HCT116 (cell line): ENCODE measurements around the gene SYTL2. TPM values are rescaled to one million over a fixed set of nuclear protein-coding genes. Genes with fewer than 3 reads are reported as not detected.

Experiments
- ATAC-seq: fragments of 200-7000 bp; cut with Tn5 transposase; 2 replicates; pipeline ENCODE4 v1.9.1; 2020; ENCODE audit warnings: mild to moderate bottlenecking, moderate library complexity
- BruUV-seq: library from RNA; stranded (reverse); fragments of 400-500 nt; replicated peaks from 2 replicates; lab custom pipeline; 2021; lab: Mats Ljungman, UMichigan
- CTCF ChIA-PET: fragments of 300-600 bp; sonication (Branson Sonifier 250); formaldehyde crosslinking; loops from one replicate; lab custom pipeline; 2021; ENCODE audit warnings: antibody characterized with exemption; lab: Charles Lee
- POLR2A ChIA-PET: fragments of 300-600, 350-600 bp; sonication (Branson Sonifier 250); formaldehyde crosslinking; loops from one replicate; lab custom pipeline; 2021; ENCODE audit warnings: antibody characterized with exemption; lab: Charles Lee
- RAD21 ChIA-PET, 2 experiments: fragments of 300-600 bp; sonication (Branson Sonifier 250); formaldehyde crosslinking; loops; one replicate each; lab custom pipeline; 2023; ENCODE audit warnings: low total read pairs in 2 of 2; ENCODE audit not compliant: uncharacterized antibody in 2 of 2, unreplicated experiment in 2 of 2, low non-redundant PET in 1 of 2; lab: Charles Lee
- DNase-seq: peaks from one replicate; pipeline ENCODE4 v3.0.0-alpha.2; 2010; ENCODE audit warnings: low read depth, low spot score
- H2AFZ ChIP-seq: fragments of 200-600 bp; shearing (Covaris generic), sonication (generic); 2 replicates; pipeline ENCODE4 v1.6.1; 2017; ENCODE audit warnings: low read depth, mixed run types, mixed read lengths, antibody characterized with exemption, low read length; ENCODE audit not compliant: poor library complexity, severe bottlenecking
- H3K27ac ChIP-seq: 2 replicates; pipeline ENCODE4 v1.5.1; 2012; ENCODE audit warnings: low read depth, low read length
- H3K27me3 ChIP-seq: fragments of 200-600 bp; sonication (generic); 2 replicates; pipeline ENCODE4 v1.6.1; 2016; ENCODE audit warnings: mixed run types, low read length, mixed read lengths; ENCODE audit not compliant: insufficient read depth
- H3K36me3 ChIP-seq, 2 experiments: fragments of 200-500 bp in 1 of 2; fragments of 200-600 bp in 1 of 2; sonication (Bioruptor generic) in 1 of 2; sonication (generic) in 1 of 2; 2 replicates each; pipeline versions ENCODE4 v1.5.1 to v1.6.1; 2014 to 2016; ENCODE audit warnings: low read length in 2 of 2, inconsistent platforms in 1 of 2, mixed read lengths in 1 of 2, mixed run types in 1 of 2; ENCODE audit not compliant: insufficient read depth in 2 of 2, control insufficient read depth in 1 of 2
- H3K4me1 ChIP-seq, 2 experiments: fragments of 200-600 bp in 1 of 2; sonication (generic) in 1 of 2; 2 replicates each; pipeline versions ENCODE4 v1.5.1 to v1.6.1; 2012 to 2017; ENCODE audit warnings: low read length in 2 of 2, inconsistent platforms in 1 of 2, mild to moderate bottlenecking in 1 of 2, mixed read lengths in 1 of 2, mixed run types in 1 of 2, moderate library complexity in 1 of 2; ENCODE audit not compliant: insufficient read depth in 2 of 2, control insufficient read depth in 1 of 2
- H3K4me2 ChIP-seq: fragments of 200-600 bp; sonication (generic); 2 replicates; pipeline ENCODE4 v1.6.1; 2017; ENCODE audit warnings: mixed run types, low read length, mixed read lengths
- H3K4me3 ChIP-seq, 2 experiments: fragments of 200-600 bp in 1 of 2; sonication (generic) in 1 of 2; replicated peaks in 1 of 2; 2 replicates each; pipeline ENCODE4 v1.5.1; 2011 to 2016; ENCODE audit warnings: low read length in 2 of 2, control low read depth in 1 of 2, low read depth in 1 of 2, mild to moderate bottlenecking in 1 of 2, mixed read lengths in 1 of 2, mixed run types in 1 of 2
- H3K79me2 ChIP-seq: fragments of 200-600 bp; sonication (generic); 2 replicates; pipeline ENCODE4 v1.6.1; 2017; ENCODE audit warnings: mild to moderate bottlenecking, mixed run types, low read length, moderate library complexity, mixed read lengths; ENCODE audit not compliant: insufficient read depth
- H3K9ac ChIP-seq: fragments of 200-600 bp; sonication (generic); 2 replicates; pipeline ENCODE4 v1.6.1; 2016; ENCODE audit warnings: low read length, mixed read lengths
- H3K9me2 ChIP-seq: fragments of 200-600 bp; sonication (generic), shearing (Covaris generic); 2 replicates; pipeline ENCODE4 v1.6.1; 2017; ENCODE audit warnings: mixed run types, mild to moderate bottlenecking, moderate library complexity; ENCODE audit not compliant: insufficient read depth
- H3K9me3 ChIP-seq, 2 experiments: fragments of 200-500 bp in 1 of 2; fragments of 200-600 bp in 1 of 2; sonication (Bioruptor generic) in 1 of 2; sonication (generic) in 1 of 2; 2 replicates each; pipeline ENCODE4 v1.6.1; 2014 to 2017; ENCODE audit warnings: low read length in 2 of 2, mixed read lengths in 2 of 2, inconsistent platforms in 1 of 2, low read depth in 1 of 2, mild to moderate bottlenecking in 1 of 2, mixed run types in 1 of 2, moderate library complexity in 1 of 2; ENCODE audit not compliant: control insufficient read depth in 1 of 2, insufficient read depth in 1 of 2
- H4K20me1 ChIP-seq: fragments of 200-600 bp; sonication (generic), shearing (Covaris generic); 2 replicates; pipeline ENCODE4 v1.6.1; 2017; ENCODE audit warnings: mixed run types, mild to moderate bottlenecking, moderate library complexity; ENCODE audit not compliant: insufficient read depth
- ATF3 ChIP-seq: IDR thresholded peaks from 2 replicates; pipeline ENCODE4 v1.6.1; 2012
- CEBPB ChIP-seq: IDR thresholded peaks from 2 replicates; pipeline ENCODE4 v1.6.1; 2012; ENCODE audit warnings: low read depth
- CTCF ChIP-seq, 3 experiments: fragments of 200-600 bp in 1 of 3; sonication (generic) in 1 of 3; IDR thresholded peaks in 2 of 3; conservative IDR thresholded peaks in 1 of 3; 2 replicates each; pipeline ENCODE4 v1.5.1; 2012 to 2017; ENCODE audit warnings: low read depth in 2 of 3, low read length in 2 of 3, antibody characterized with exemption in 1 of 3, borderline replicate concordance in 1 of 3, control low read depth in 1 of 3, mild to moderate bottlenecking in 1 of 3, mixed read lengths in 1 of 3, mixed run types in 1 of 3, moderate library complexity in 1 of 3; ENCODE audit not compliant: insufficient read depth in 1 of 3
- EGR1 ChIP-seq: IDR thresholded peaks from 2 replicates; pipeline ENCODE4 v1.6.1; 2012; ENCODE audit warnings: low read depth
- ELF1 ChIP-seq: IDR thresholded peaks from 2 replicates; pipeline ENCODE4 v1.6.1; 2012; ENCODE audit warnings: low read depth, borderline replicate concordance
- EZH2 ChIP-seq: fragments of 200-600 bp; sonication (generic); IDR thresholded peaks from 2 replicates; pipeline ENCODE4 v1.6.1; 2017; ENCODE audit warnings: antibody characterized with exemption, mixed run types
- FOSL1 ChIP-seq: IDR thresholded peaks from 2 replicates; pipeline ENCODE4 v1.6.1; 2012; ENCODE audit warnings: low read depth
- JUND ChIP-seq: IDR thresholded peaks from 2 replicates; pipeline ENCODE4 v1.6.1; 2012
- MAX ChIP-seq: IDR thresholded peaks from 2 replicates; pipeline ENCODE4 v1.6.1; 2012
- RAD21 ChIP-seq: IDR thresholded peaks from 2 replicates; pipeline ENCODE4 v1.6.1; 2012; ENCODE audit warnings: low read depth, mild to moderate bottlenecking
- REST ChIP-seq: IDR thresholded peaks from 2 replicates; pipeline ENCODE4 v1.6.1; 2012; ENCODE audit warnings: low read depth
- SIN3A ChIP-seq: IDR thresholded peaks from 2 replicates; pipeline ENCODE4 v1.6.1; 2012; ENCODE audit warnings: low read depth
- SP1 ChIP-seq: IDR thresholded peaks from 2 replicates; pipeline ENCODE4 v1.6.1; 2012; ENCODE audit warnings: low read depth
- SRF ChIP-seq: IDR thresholded peaks from 2 replicates; pipeline ENCODE4 v1.6.1; 2012; ENCODE audit warnings: low read depth
- TCF7L2 ChIP-seq: IDR thresholded peaks from 2 replicates; pipeline ENCODE4 v1.7.0; 2011; ENCODE audit warnings: borderline replicate concordance, inconsistent platforms; ENCODE audit not compliant: insufficient read depth, insufficient read length; ENCODE audit errors: extremely low read depth
- YY1 ChIP-seq: IDR thresholded peaks from 2 replicates; pipeline ENCODE4 v1.6.1; 2011; ENCODE audit warnings: low read length, low read depth, moderate library complexity, mild to moderate bottlenecking; ENCODE audit not compliant: insufficient replicate concordance; ENCODE audit errors: extremely low read depth
- ZBTB33 ChIP-seq: IDR thresholded peaks from 2 replicates; pipeline ENCODE4 v1.6.1; 2011; ENCODE audit warnings: mild to moderate bottlenecking, low read length, moderate library complexity; ENCODE audit not compliant: insufficient replicate concordance; ENCODE audit errors: extremely low read depth
- ZFX ChIP-seq: fragments of 450-650 bp; IDR thresholded peaks from 2 replicates; pipeline ENCODE4 v1.6.1; 2017
- ZNF274 ChIP-seq: fragments of 200-500 bp; sonication (Bioruptor generic); IDR thresholded peaks from 2 replicates; pipeline ENCODE4 v1.6.1; 2014; ENCODE audit warnings: mild to moderate bottlenecking, low read depth, low read length, inconsistent platforms
- intact Hi-C: fragments of 100-400 bp; cut with micrococcal nuclease; formaldehyde crosslinking; loops from 2 replicates; pipeline ENCODE4 v1.10.0; 2022
- total RNA-seq: library from RNA; stranded (reverse); gene quantifications from one replicate; pipeline ENCODE4 v1.2.1, GENCODE V29; 2021; ENCODE audit not compliant: unreplicated experiment

The SYTL2 gene
- total RNA-seq, 1 experiment from 2014 or later, result 12.6 TPM

GRCh38 chr11:85695546-85695945, 115.4 kb downstream of the SYTL2 start:
- intact Hi-C loops, result loop anchor here (10.0 kb wide), 1 partner anchor 129 kb away; no protein-coding TSS in a partner anchor
- Histone ChIP-seq H3K79me2 (no peaks in the 10 kb centered on the region), H3K9ac (no peak overlapping the region)

More at GRCh38 chr11:85695546-85695945, 115.4 kb downstream of the SYTL2 start:
- no peaks in the 10 kb centered on the region for H3K9me2 ChIP-seq
- H3K4me2 ChIP-seq, result no peak overlapping the region
- no peak overlapping the region for H3K27ac ChIP-seq
- ChIA-PET POLR2A (no interaction called here), RAD21 (interaction anchor here in 1 of 2 experiments (0.6 kb wide), 1 partner anchor 148 kb away, joined by 3 read pairs; no protein-coding TSS in a partner anchor), CTCF (interaction anchor here (1.1 to 1.5 kb wide), 4 partner anchors 9 to 149 kb away, joined by 3 to 5 read pairs (median 4); no protein-coding TSS in a partner anchor)
- H3K27me3 ChIP-seq, result no peaks in the 10 kb centered on the region
- H3K4me1 ChIP-seq, result peaks cover 0 to 4% of the 10 kb centered on the region in 2 experiments; a peak in 1 of 4 replicates
- ATAC-seq, result no peak
- no peak overlapping the region for H3K4me3 ChIP-seq
- BruUV-seq, result no TSS peak
- no peaks in the 10 kb centered on the region for H3K36me3 ChIP-seq
- no peak for DNase-seq
- H2AFZ ChIP-seq, result no peak overlapping the region
- no peaks in the 10 kb centered on the region for H3K9me3 ChIP-seq
- no peaks in the 10 kb centered on the region for H4K20me1 ChIP-seq
- no peak for TF ChIP-seq RAD21
- TF ChIP-seq SRF, result no peak
- TF ChIP-seq ZBTB33, result no peak
- TF ChIP-seq FOSL1, result no peak
- no peak for TF ChIP-seq ATF3
- TF ChIP-seq JUND, result no peak
- no peak for TF ChIP-seq ELF1
- no peak for TF ChIP-seq TCF7L2
- no peak for TF ChIP-seq ZNF274
- TF ChIP-seq REST, result no peak
- no peak for TF ChIP-seq CEBPB
- no peak for TF ChIP-seq SP1
- TF ChIP-seq CTCF (IDR thresholded peaks at IDR 0.05 in 2 of 3, conservative IDR thresholded peaks at IDR 0.05 in 1 of 3; ENCODE audit: borderline replicate concordance in 1 of 3, insufficient read depth in 1 of 3, low read depth in 2 of 3, low read length in 2 of 3), result no peak
- TF ChIP-seq YY1, result no peak
- no peak for TF ChIP-seq EGR1
- TF ChIP-seq ZFX, result no peak
- no peak for TF ChIP-seq MAX
- no peak for TF ChIP-seq SIN3A
- TF ChIP-seq EZH2, result no peak
